ENCODE results near the gene SOS2.

- no peak for TF ChIP-seq EZH2phosphoT487 (IDR thresholded peaks at IDR 0.05; ENCODE audit: insufficient read depth, low read depth)
- no peak for TF ChIP-seq EZH2 (IDR thresholded peaks at IDR 0.05; ENCODE audit: insufficient read depth, poor library complexity, severe bottlenecking)
Measured at GRCh38 chr14:50093496-50093895, 137.9 kb downstream of the SOS2 start.
